Right ventricle myocardium superior (tissue), 1 donor: ENCODE results near the gene L3MBTL1. TPM values are rescaled to one million over a fixed set of nuclear protein-coding genes. Genes with fewer than 3 reads are reported as not detected.

Experiments used
- ATAC-seq: fragments of 200-7000 bp; cut with Tn5 transposase; one replicate; pipeline ENCODE4 v1.9.1; 2020; ENCODE audit warnings: mild to moderate bottlenecking; ENCODE audit not compliant: poor library complexity
- DNase-seq: peaks from one replicate; pipeline ENCODE4 v3.0.0-alpha.2; 2020
- intact Hi-C: fragments of 100-400 bp; cut with DNase I; formaldehyde crosslinking; loops from one replicate; pipeline ENCODE4 v1.11.2; 2022
- total RNA-seq: library from RNA; stranded (reverse); fragmentation: NEBNext Ultra II Directional; extraction: Animal tissue kit (Norgen Biotek cat#: 25700); gene quantifications from one replicate; pipeline ENCODE4 v1.2.1, GENCODE V29; 2021
- donor health status: DM: no; HTN: yes; CAD: no; lungs with severe emphysema.

The L3MBTL1 gene
- total RNA-seq, 1 donor from 2014 or later: 4.1 TPM

DNA sequence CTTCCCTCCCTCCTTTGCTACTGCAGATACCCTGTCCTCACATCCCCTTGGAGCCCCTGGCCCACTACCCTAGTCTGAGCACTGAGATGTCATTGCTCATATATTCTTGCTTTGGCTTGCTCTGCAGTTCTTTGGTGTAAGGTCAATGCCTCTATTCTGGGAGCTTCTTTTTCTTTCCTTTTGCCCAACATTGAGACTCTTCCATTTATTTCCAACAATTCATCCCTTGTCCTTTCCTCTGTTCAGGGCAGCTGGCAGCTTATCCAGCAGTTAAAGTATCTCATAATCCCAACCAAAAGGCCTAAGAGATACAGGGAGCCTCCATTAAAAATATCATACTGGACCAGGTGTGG lies 23.6 kb downstream of the L3MBTL1 start:
- intact Hi-C loops: loop anchor here (10.0 kb wide), 1 partner anchor 564 kb away; no protein-coding TSS in a partner anchor
- no peak for DNase-seq
- no peak for ATAC-seq

DNA sequence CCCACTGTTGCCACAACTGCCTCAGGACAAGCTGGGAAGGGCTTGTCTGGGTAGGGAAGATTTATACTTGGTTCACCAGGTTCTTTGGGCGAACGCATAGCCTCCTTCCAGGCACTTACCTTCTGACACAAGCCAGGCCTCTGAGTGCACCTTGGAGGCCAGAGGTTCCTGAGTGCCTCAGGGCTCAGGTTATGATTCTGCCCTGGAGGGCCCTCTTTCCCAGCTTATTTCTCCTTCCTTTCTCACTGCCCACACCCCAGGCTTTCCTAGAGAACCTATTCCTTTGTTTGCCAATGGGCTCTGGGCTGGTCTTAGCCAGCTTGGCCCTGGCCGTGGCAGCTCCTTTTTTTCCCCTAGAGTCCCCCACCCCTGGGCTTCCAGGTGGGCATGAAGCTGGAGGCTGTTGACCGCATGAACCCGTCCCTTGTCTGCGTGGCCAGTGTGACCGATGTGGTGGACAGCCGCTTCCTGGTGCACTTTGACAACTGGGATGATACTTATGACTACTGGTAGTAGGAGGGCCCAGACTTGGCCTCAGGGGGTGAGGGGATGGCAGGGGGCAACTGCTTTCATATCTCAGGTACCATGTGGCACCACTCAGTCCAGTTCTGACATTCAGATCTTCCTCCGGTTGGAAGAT lies 25.0 kb downstream of the L3MBTL1 start:
- ATAC-seq (no peak), DNase-seq (no peak)
- intact Hi-C loops: loop anchor here (10.0 kb wide), 1 partner anchor 562 kb away; no protein-coding TSS in a partner anchor

DNA sequence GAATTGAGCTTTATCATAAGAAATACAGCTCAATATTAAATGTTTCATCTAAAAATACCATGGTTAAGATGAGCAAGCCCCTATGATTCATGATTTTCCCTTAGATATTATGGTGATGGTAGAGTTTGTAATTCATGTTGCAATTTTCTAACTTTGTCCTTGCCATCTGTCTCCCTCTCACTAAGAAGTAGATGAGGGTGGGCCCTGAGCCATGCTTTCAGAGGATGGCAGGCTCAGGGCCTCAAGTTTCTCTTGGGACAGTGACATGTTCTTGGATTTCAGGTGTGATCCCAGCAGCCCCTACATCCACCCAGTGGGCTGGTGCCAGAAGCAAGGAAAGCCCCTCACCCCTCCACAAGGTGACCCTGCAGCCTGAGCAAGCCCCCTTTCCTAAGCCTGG lies 25.6 kb downstream of the L3MBTL1 start:
- no peak for DNase-seq
- intact Hi-C loops: loop anchor here (10.0 kb wide), 1 partner anchor 562 kb away; no protein-coding TSS in a partner anchor
- no peak for ATAC-seq

DNA sequence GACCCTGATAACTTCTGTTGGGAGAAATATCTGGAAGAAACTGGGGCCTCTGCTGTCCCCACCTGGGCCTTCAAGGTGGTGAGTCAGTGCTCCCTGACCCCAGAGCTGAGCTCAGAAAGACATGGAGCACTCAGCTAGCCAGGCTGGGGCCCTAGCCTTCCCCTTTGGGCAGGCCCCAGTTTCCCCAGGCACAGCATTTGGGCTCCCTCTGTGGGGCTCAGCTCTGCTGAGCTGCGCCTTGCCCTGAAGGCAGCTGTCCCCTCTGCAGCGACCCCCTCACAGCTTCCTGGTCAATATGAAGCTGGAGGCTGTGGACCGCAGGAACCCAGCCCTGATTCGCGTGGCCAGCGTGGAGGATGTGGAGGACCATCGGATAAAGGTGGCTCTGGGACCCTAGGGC lies 26.5 kb downstream of the L3MBTL1 start:
- DNase-seq: no peak
- intact Hi-C loops: loop anchor here (10.0 kb wide), 1 partner anchor 561 kb away; no protein-coding TSS in a partner anchor
- no peak for ATAC-seq

DNA sequence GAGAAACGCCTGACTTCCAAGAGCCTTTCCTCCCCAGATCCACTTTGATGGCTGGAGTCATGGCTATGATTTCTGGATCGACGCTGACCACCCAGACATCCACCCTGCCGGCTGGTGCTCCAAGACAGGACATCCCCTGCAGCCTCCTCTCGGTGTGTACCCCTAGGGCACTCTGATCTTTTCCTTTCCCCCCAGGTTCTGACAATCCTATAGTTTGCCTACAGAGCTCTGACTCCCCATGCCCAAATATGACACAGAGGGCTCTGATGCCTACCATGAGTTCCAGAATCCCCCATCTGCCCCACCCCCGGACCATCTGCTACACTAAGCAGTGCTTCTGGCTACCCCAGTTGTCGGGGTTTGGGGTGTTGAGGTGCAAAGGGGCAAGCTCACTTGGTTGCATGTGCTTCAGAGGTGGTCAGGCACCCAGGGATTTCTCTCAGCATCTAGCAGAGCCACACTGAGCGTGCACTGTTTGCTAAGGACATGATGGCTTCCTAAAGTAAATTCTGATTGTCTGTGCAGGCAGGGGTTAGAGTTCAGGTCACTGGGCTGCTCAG lies 27.4 kb downstream of the L3MBTL1 start:
- DNase-seq (no peak), ATAC-seq (no peak)
- intact Hi-C loops: loop anchor here (10.0 kb wide), 1 partner anchor 560 kb away; no protein-coding TSS in a partner anchor

DNA sequence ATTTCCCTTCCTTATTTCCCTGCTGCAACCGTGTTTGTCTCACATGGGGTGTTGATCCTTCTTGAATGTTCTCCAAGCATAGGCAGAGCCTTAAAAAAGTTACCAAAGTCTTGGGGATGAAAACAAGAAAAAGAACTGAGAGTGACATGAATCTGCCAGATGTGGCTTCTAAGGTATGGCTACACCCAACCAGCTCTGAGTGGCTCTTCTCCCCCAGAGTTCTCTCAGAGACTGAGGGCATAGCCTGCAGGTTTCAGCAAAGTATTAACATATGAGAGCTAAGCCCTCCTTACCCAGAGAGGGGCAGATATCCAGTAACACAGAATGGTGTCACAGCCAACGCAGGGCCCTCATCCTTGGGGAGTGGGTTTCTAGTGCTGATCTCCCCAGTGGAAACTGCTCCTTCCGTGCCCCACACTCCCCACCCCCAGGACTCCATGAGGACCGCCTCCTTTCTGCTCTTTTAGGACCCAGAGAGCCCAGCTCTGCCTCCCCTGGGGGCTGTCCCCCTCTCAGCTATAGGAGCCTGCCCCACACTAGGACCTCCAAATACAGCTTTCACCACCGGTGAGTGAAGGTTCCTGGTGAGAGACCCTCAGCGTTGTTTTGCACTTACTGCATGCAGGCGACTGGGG lies 28.0 kb downstream of the L3MBTL1 start:
- no peak for DNase-seq
- no peak for ATAC-seq
- intact Hi-C loops: loop anchor here (10.0 kb wide), 1 partner anchor 559 kb away; no protein-coding TSS in a partner anchor

DNA sequence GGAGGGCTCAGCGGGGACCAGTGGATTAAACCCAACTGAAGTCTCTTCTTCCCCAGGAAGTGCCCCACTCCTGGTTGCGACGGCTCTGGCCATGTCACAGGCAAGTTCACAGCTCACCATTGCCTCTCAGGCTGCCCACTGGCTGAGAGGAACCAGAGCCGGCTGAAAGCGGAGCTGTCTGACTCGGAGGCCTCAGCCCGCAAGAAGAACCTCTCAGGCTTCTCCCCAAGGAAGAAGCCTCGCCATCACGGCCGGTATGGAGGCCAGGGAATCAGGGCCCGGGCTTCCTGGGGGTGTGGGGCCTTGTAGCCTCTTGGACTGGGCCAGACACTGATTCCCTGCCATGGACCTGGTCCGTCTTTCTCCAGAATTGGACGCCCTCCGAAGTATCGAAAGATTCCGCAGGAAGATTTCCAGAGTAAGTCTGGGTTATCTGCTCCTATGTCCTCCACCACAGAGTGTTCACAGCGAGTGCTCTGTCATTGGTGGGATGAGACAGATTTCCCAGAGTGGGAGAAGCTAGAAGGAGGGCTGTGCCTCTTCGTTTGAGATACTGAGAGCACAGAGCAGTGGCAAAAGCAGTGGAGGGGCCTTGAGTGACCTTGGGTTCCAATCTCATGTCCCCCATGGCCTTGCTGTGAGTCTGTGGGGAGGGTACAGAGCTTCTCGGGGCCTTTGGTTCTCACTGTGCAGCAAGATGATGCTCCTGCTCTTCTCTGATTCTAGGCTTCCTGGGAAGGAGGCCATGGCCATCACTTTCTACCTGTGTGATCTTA lies 28.7 kb downstream of the L3MBTL1 start:
- ATAC-seq (no peak), DNase-seq (no peak)
- intact Hi-C loops: loop anchor here (10.0 kb wide), 1 partner anchor 559 kb away; no protein-coding TSS in a partner anchor

DNA sequence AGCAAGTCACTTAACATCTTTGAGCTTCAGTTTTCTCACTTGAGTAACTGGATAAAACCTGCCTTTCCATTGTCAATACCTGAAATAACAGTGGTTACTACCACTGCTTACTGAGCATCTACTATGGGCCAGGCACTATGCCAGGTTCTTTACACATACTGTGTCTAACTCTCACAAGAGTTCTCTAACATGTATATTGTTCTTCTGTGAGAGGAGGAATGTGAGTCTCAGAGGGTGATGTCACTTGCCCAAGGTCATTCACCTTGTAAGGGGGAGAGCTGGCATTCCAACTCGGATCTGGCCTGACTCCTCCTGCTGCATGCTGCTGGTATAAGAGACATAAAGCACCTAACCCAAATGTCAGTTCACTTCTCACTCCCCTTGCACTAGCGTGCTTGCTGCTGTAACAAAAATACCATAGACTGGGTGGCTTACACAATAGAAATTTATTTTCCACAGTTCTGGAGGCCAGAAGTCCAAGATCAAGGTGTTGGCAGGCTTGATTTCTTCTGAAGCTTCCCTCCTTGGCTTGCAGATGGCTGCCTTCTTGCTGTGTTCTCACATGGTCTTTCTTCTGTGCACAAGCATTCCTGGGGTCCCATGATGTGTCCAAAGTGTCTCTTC lies 29.4 kb downstream of the L3MBTL1 start:
- ATAC-seq (no peak), DNase-seq (no peak)
- intact Hi-C loops: loop anchor here (10.0 kb wide), 1 partner anchor 558 kb away; no protein-coding TSS in a partner anchor

DNA sequence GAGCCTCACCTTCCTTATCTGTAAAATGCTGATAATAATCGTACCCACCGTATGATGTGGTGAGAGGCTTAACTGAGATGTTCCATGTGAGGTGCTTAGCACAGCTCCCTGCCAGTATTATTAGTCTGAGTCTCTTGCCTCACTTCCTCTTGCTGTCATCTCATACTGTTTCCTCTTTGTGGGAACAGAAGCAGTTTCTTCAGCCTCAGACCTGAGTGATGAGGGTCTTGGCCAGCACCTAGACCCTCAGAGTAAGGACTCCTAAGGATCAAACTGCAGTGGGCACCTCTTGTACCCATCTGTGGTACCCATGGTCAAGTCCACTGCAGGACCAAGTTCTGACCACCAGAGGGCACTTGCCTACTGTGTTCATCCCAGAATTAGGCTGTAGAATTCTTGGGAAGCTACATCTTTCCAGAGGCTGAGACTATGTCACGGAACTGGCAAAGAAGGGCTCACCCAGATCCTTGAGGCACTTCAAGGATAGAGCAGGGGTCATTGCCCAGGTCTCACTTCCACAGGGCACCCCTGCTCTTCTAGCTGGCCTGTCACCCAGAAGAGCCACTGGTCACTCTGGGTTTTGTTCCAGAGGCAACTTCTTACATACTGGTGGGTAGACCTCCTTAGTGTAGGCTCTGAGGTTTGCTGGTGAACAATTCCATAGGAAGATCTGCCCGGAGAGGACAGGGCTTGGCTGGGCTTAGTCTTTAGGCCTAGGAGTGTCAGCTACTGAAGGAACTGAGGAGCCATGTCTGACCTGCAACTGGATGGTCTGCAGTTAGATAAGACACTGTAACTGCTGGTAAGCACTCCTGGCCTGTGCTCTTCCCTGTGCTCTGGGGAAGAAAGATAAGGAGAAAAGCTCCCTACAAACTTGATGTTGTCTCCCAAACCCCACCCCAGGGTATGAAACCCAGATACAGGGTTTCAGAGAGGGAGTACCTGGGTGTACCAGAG lies 30.7 kb downstream of the L3MBTL1 start:
- intact Hi-C loops: loop anchor here (10.0 kb wide), 1 partner anchor 557 kb away; no protein-coding TSS in a partner anchor
- ATAC-seq (peak; percentile 79), DNase-seq (peak; percentile 71)

DNA sequence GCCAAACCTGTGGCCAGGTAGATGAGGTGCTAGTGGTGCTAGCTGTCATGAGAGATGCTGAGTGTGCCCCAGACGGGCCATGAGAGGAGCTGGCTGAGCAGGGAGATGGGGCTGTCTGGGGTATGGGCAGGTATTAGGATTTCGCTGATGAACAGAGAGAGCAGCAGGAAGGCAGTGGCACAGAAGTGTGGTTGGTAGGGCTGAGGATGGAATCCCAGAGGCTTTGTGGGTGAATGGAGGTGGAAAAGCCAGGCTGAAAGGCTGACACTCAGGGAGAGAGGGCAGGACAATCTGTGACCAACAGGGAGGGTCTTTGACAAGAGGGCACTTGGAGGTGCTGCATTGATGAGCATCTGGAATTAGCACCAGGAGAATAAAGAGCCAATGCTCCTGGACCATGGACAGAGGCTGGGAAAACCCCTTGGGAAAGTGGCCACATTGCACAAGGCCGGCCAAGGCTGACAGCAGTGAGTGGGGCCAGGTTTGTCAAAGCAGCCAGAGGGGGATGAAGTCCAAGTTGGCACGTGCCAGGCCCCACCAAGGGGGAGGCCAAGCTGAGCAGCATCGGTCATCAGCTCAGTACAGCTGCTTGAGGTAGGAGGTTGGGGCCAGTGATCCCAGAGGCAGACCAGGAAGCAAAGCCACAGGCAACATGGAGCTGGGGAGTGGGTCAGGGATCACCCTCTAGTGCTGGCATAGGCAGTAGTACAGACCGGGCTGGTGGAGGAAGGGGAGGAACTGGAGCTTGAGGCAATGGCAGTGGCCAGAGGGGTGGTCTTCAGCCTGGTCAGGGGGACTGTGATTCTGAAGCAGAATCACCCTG lies 31.6 kb downstream of the L3MBTL1 start:
- intact Hi-C loops: loop anchor here (10.0 kb wide), 1 partner anchor 556 kb away; no protein-coding TSS in a partner anchor
- no peak for DNase-seq
- ATAC-seq: no peak

DNA sequence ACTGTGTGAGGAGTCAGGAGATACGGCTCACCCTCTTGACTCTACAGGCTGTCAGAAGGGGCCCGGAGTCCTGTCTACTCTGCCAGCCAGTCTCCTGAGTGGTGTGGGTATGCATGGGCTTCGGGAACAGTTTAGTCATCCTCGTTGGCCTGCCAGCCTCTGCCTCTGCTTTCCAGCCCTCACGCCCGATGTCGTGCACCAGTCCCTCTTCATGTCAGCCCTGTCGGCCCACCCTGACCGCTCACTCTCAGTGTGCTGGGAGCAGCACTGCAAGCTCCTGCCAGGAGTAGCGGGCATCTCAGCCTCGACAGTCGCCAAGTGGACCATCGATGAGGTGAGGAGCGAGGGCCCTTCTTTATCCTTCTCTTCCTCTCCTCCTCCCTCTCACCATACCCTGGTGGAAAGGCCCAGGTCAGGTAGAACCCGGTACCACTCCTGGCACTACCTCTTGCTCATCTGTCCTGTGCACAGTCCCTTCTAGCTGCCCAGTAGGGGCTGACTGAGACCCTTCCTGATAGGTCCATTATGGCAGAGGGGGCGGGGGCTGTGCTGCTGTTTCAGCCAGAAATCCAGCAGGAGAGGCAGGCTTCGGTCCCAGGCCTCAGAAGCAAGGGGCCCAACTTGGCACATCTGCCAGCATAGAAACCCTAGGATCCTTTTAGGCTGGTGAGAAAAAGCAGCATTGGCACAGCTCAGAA lies 32.6 kb downstream of the L3MBTL1 start:
- intact Hi-C loops: loop anchor here (10.0 kb wide), 1 partner anchor 555 kb away; no protein-coding TSS in a partner anchor
- ATAC-seq (no peak), DNase-seq (no peak)

DNA sequence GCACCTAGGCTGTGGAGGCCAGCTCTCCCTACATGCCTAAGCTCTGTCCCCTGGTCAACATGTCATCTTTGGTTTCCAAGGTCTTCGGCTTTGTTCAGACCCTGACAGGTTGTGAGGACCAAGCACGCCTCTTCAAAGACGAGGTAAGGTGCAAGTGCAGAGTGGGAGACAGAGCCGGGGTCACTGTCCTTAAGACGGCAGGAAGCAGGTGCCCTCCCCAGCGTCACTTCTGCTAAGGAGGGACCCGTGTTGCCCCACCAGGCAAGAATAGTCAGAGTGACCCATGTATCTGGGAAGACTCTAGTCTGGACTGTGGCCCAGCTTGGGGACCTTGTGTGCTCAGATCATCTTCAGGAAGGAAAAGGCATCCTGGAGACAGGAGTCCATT lies 33.2 kb downstream of the L3MBTL1 start:
- intact Hi-C loops: no loop called here
- ATAC-seq (no peak), DNase-seq (no peak)

DNA sequence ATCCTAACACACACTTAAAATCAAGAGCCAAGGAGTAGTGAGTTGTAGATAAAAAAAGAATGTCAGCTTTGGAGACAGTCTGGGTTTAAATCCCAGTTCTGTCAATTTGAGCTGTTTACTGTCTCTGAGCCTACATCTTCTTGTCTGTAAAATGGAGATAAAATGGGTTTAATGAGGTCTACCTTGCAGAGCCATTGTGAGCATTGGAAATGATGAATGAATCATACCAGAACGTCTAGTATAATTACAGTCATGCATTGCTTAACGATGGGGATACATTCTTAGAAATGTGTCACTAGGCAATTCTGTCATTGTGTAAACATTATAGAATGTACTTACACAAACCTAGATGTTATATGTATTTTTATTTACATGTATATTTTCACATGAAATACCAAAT lies 33.7 kb downstream of the L3MBTL1 start:
- intact Hi-C loops: no loop called here
- ATAC-seq (no peak), DNase-seq (no peak)

DNA sequence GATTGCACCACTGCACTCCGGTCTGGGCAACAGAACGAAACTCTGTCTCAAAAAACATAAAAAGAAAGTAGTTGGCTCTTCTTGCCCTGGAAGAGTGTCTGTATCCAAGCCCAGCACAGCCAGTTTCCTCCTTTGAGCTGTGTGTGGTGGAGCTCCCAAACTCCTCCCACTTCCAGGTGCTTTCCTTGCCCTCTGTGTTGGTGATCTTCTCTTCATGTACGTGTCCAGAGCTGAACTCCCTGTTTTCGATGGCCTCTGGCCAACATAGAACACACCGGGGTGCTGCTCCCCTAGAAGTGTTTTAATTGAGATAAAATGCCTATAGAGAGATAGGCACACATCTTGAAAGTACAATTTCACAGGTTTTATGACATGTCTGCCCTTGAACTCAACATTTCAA lies 34.7 kb downstream of the L3MBTL1 start:
- no peak for ATAC-seq
- intact Hi-C loops: no loop called here

DNA sequence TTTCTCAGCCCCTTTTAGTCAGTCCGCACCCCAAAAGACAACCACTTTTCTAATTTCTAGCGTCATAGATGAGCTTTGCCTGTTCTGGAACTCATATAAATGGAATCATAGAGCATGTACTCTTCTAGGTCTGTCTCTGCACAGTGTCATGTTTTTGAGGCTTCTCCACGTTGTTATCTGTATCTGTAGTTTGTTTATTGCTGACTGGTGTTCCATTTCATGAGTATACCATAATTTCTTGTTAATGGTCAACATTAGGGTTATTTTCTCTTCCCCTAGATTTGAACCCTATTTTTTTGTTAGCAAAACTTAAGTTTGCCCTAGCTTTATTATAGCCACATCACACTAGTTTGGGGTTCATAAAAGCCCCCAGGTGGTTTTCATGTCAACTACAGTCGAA lies 35.2 kb downstream of the L3MBTL1 start:
- ATAC-seq (no peak), DNase-seq (no peak)
- intact Hi-C loops: no loop called here

More for the DNA sequence above, 34.7 kb downstream of the L3MBTL1 start:
- no peak for DNase-seq

DNA sequence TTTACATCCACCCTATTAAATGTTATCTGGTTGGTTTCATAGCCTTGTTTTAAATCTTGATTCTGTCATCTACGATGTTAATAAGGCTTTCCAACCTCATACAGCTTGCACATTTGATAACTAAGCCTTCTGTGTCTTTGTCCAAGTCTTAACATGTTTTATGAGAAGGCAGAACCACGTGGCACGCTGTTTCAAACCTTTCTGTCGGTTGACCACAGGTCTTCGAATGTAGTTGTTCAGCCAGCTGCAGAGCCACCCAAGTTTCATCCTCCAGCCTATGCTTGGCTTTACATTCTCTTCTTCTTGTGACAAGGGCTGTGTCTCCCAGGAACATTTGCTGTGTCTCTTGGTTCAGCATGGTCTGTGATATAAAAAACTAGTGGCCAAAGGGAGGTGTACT lies 35.6 kb downstream of the L3MBTL1 start:
- no peak for ATAC-seq
- intact Hi-C loops: no loop called here
- DNase-seq: no peak
